ENCODE data around the gene TMEM240.

DNA sequence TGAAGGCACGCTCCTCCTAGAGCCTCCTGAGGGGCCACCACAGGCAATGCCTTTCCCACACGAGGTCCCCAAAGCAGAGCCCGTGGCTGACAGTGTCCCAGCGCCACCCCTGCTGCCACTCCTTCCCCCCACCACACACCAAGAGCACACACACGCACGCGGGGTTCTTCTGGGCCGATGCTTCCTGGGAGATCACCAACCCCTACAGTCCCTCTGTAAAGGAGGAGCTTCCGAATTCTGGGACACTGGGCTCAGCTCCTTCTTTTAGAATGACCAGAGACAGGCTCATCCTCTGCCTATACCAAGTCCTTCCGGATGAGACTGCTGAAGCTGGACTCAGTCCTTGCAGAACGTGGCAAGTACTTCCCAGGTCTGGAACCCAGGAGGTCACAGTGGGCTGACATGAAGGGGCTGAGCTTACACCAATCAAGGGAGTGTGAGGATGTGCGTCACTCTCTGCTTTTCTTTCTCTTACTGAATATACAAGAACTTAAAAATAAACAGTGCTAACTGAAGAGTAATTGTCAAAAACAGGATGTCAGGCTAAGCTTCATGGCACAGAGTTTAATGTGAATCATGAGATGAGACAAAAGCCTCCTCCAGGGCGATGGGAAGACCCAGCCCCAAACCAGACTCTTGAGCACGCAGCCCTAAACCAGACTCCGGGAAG, 21.5 kb upstream of the TMEM240 start:
- TF ChIP-seq POLR2A (IDR thresholded peaks at IDR 0.05; ENCODE audit: low read depth, low read length) = no peak
- TF ChIP-seq TAF1 (IDR thresholded peaks at IDR 0.05; ENCODE audit: borderline replicate concordance, low read depth, low read length) = no peak

All from GM12892 (cell line).